NCI-H2196 (cell line): ENCODE data around the gene PLVAP.

Experiments used
- DNase-seq: peaks from one replicate; lab custom pipeline; 2025; ENCODE audit not compliant: unreplicated experiment; lab: John Stamatoyannopoulos, UW

The PLVAP gene

GRCh38 chr19:17324357-17325114 lies 52.6 kb downstream of the PLVAP start:
- DNase-seq: no peak

- DNase-seq: no peak
Measured at GRCh38 chr19:17323964-17324332, 53.2 kb downstream of the PLVAP start.

- DNase-seq: no peak
Measured at GRCh38 chr19:17323300-17323963, 53.7 kb downstream of the PLVAP start.

- DNase-seq: no peak
Measured at GRCh38 chr19:17322854-17323253, 54.3 kb downstream of the PLVAP start.

GRCh38 chr19:17321655-17322489 lies 55.3 kb downstream of the PLVAP start:
- no peak for DNase-seq

- no peak for DNase-seq
Measured at GRCh38 chr19:17320435-17320834, 56.7 kb downstream of the PLVAP start.

- DNase-seq: no peak
Measured at GRCh38 chr19:17319473-17320238, 57.5 kb downstream of the PLVAP start.

GRCh38 chr19:17318966-17319365 lies 58.2 kb downstream of the PLVAP start:
- DNase-seq: no peak

- DNase-seq: no peak
Measured at GRCh38 chr19:17314007-17314593, 63.0 kb downstream of the PLVAP start.

GRCh38 chr19:17312189-17313113 lies 64.7 kb downstream of the PLVAP start:
- DNase-seq: no peak

GRCh38 chr19:17311455-17312188 lies 65.5 kb downstream of the PLVAP start:
- no peak for DNase-seq

GRCh38 chr19:17309965-17310461 lies 67.1 kb downstream of the PLVAP start:
- no peak for DNase-seq

GRCh38 chr19:17309198-17309964 lies 67.8 kb downstream of the PLVAP start, which contains the start of gene DDA1:
Gene DDA1, plus strand, starts transcription at chr19:17309563. Its CDS starts 92 bp downstream, at chr19:17309655.
- peak; percentile 99 for DNase-seq

GRCh38 chr19:17307876-17308377 lies 69.2 kb downstream of the PLVAP start:
- DNase-seq: no peak

GRCh38 chr19:17306285-17306714 lies 70.8 kb downstream of the PLVAP start:
- no peak for DNase-seq

- DNase-seq: peak; percentile 99
Measured at GRCh38 chr19:17305517-17306284, 71.4 kb downstream of the PLVAP start, which contains the start of gene MRPL34. Gene MRPL34, plus strand, starts transcription at chr19:17305872. Its CDS starts 21 bp downstream, at chr19:17305893.

GRCh38 chr19:17305216-17305516 lies 72.0 kb downstream of the PLVAP start:
- no peak for DNase-seq
